IMR-90 (cell line): ENCODE measurements around the gene RFPL1.

Experiments
- BHLHE40 ChIP-seq: fragments of 150-350 bp; IDR thresholded peaks from 2 replicates; pipeline ENCODE4 v1.6.1; 2016; ENCODE audit warnings: mild to moderate bottlenecking, low read depth, low read length
- CEBPB ChIP-seq: IDR thresholded peaks from 2 replicates; pipeline ENCODE4 v1.6.1; 2012; ENCODE audit warnings: low read depth, low read length, improper control_type of control experiment
- ELK1 ChIP-seq: fragments of 150-350 bp; IDR thresholded peaks from 2 replicates; pipeline ENCODE4 v1.6.1; 2016; ENCODE audit warnings: low read depth, mild to moderate bottlenecking, low read length, moderate library complexity, borderline replicate concordance
- MXI1 ChIP-seq: IDR thresholded peaks from 2 replicates; pipeline ENCODE4 v1.6.1; 2012; ENCODE audit warnings: low read depth, mild to moderate bottlenecking, low read length, moderate library complexity, borderline replicate concordance
- POLR2A ChIP-seq: IDR thresholded peaks from 2 replicates; pipeline ENCODE4 v1.6.1; 2012; ENCODE audit warnings: mild to moderate bottlenecking, low read depth, low read length
- RCOR1 ChIP-seq: IDR thresholded peaks from 2 replicates; pipeline ENCODE4 v1.6.1; 2012; ENCODE audit warnings: mild to moderate bottlenecking, low read length, improper control_type of control experiment; ENCODE audit not compliant: insufficient replicate concordance
- RFX5 ChIP-seq: IDR thresholded peaks from 2 replicates; pipeline ENCODE4 v1.8.0; 2012; ENCODE audit warnings: low read depth, mild to moderate bottlenecking, low read length, moderate library complexity
- SMC3 ChIP-seq: fragments of 150-350 bp; IDR thresholded peaks from 2 replicates; pipeline ENCODE4 v1.6.1; 2016; ENCODE audit warnings: low read depth, mild to moderate bottlenecking, antibody characterized with exemption, low read length, moderate library complexity
- USF2 ChIP-seq: fragments of 150-350 bp; IDR thresholded peaks from 2 replicates; pipeline ENCODE4 v1.6.1; 2017; ENCODE audit warnings: mild to moderate bottlenecking, antibody characterized with exemption, low read length, low read depth
- TF ChIP-seq, protein P1 (sequence below): conservative IDR thresholded peaks from 2 replicates; pipeline ENCODE4 v1.5.1; 2012; ENCODE audit warnings: mild to moderate bottlenecking, low read depth, low read length, improper control_type of control experiment

GRCh38 chr22:29480512-29481264, 42.3 kb downstream of the RFPL1 start:
- TF ChIP-seq POLR2A (no peak), MXI1 (no peak), RFX5 (no peak), SMC3 (no peak), RCOR1 (no peak), ELK1 (no peak), BHLHE40 (no peak), USF2 (no peak), CEBPB (no peak)
- TF ChIP-seq, protein P1, sequence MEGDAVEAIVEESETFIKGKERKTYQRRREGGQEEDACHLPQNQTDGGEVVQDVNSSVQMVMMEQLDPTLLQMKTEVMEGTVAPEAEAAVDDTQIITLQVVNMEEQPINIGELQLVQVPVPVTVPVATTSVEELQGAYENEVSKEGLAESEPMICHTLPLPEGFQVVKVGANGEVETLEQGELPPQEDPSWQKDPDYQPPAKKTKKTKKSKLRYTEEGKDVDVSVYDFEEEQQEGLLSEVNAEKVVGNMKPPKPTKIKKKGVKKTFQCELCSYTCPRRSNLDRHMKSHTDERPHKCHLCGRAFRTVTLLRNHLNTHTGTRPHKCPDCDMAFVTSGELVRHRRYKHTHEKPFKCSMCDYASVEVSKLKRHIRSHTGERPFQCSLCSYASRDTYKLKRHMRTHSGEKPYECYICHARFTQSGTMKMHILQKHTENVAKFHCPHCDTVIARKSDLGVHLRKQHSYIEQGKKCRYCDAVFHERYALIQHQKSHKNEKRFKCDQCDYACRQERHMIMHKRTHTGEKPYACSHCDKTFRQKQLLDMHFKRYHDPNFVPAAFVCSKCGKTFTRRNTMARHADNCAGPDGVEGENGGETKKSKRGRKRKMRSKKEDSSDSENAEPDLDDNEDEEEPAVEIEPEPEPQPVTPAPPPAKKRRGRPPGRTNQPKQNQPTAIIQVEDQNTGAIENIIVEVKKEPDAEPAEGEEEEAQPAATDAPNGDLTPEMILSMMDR = no peak
